H1 (cell line): Measurements from ENCODE around the gene HTRA1. TPM values are rescaled to one million over a fixed set of nuclear protein-coding genes. Genes with fewer than 3 reads are reported as not detected.

Experiments used
- CTCF ChIA-PET: fragments of 300-600 bp; sonication (Branson Sonifier 250); formaldehyde crosslinking; loops from one replicate; lab custom pipeline; 2021; ENCODE audit not compliant: partially characterized antibody; lab: Charles Lee
- POLR2A ChIA-PET: fragments of 300-600 bp; sonication (Branson Sonifier 250); formaldehyde crosslinking; loops from one replicate; lab custom pipeline; 2021; ENCODE audit warnings: inconsistent platforms; ENCODE audit not compliant: partially characterized antibody; lab: Charles Lee
- DNase-seq, 2 experiments: peaks; one replicate each; pipeline versions ENCODE4 v3.0.0 to v3.0.0-alpha.2; 2010 to 2022; ENCODE audit warnings: low spot score in 2 of 2, low read depth in 1 of 2, mixed read lengths in 1 of 2
- FAIRE-seq: peaks from 2 replicates; lab custom pipeline; 2011; peaks lifted over from hg19 to GRCh38; lab: Jason Lieb, UNC
- H2AFZ ChIP-seq: 2 replicates; pipeline ENCODE4 v1.8.1; 2012; ENCODE audit warnings: low read length, inconsistent platforms
- H2AK5ac ChIP-seq: 2 replicates; pipeline ENCODE4 v1.6.1; 2013; ENCODE audit warnings: low read depth, low read length
- H2BK120ac ChIP-seq: replicated peaks from 2 replicates; pipeline ENCODE3; 2013; ENCODE audit warnings: low read depth, low read length, inconsistent platforms
- H2BK12ac ChIP-seq: 2 replicates; pipeline ENCODE4 v1.6.1; 2013; ENCODE audit warnings: low read depth, low read length
- H2BK15ac ChIP-seq: 2 replicates; pipeline ENCODE4 v1.6.1; 2013; ENCODE audit warnings: low read length
- H2BK20ac ChIP-seq: 2 replicates; pipeline ENCODE4 v1.6.1; 2013; ENCODE audit warnings: low read length
- H2BK5ac ChIP-seq: 2 replicates; pipeline ENCODE4 v1.6.1; 2013; ENCODE audit warnings: low read depth, low read length
- H3K14ac ChIP-seq: 2 replicates; pipeline ENCODE4 v1.6.1; 2013; ENCODE audit warnings: inconsistent platforms; ENCODE audit not compliant: insufficient read length
- H3K18ac ChIP-seq: 2 replicates; pipeline ENCODE4 v1.6.1; 2013; ENCODE audit warnings: low read length; ENCODE audit errors: extremely low read depth
- H3K23ac ChIP-seq: 2 replicates; pipeline ENCODE4 v1.6.1; 2013; ENCODE audit warnings: inconsistent platforms; ENCODE audit not compliant: insufficient read length
- H3K23me2 ChIP-seq: 2 replicates; pipeline ENCODE4 v1.6.1; 2013; ENCODE audit warnings: low read depth, low read length
- H3K27ac ChIP-seq: 2 replicates; pipeline ENCODE4 v1.6.1; 2011; ENCODE audit warnings: low read depth, low read length, inconsistent platforms
- H3K27me3 ChIP-seq, 4 experiments: replicated peaks in 1 of 4; 1 replicate in 1 of 4; 2 replicates in 3 of 4; pipeline versions ENCODE4 v1.6.1 to v1.8.1; 2011 to 2013; ENCODE audit warnings: low read length in 3 of 4, mild to moderate bottlenecking in 3 of 4, inconsistent platforms in 2 of 4, mixed read lengths in 2 of 4, moderate library complexity in 1 of 4; ENCODE audit not compliant: control insufficient read depth in 3 of 4, insufficient read depth in 3 of 4; ENCODE audit errors: extremely low read depth in 1 of 4
- H3K36me3 ChIP-seq, 4 experiments: 2 replicates each; pipeline versions ENCODE4 v1.6.1 to v1.8.1; 2011 to 2013; ENCODE audit warnings: mild to moderate bottlenecking in 4 of 4, low read length in 3 of 4, moderate library complexity in 2 of 4, control low read depth in 1 of 4, inconsistent platforms in 1 of 4; ENCODE audit not compliant: insufficient read depth in 4 of 4, control insufficient read depth in 2 of 4
- H3K4ac ChIP-seq: replicated peaks from 2 replicates; pipeline ENCODE3; 2013; ENCODE audit warnings: low read length, low read depth, mixed read lengths, inconsistent platforms; ENCODE audit not compliant: insufficient read length
- H3K4me1 ChIP-seq, 4 experiments: replicated peaks in 1 of 4; 1 replicate in 1 of 4; 2 replicates in 3 of 4; pipeline versions ENCODE4 v1.6.1 to v1.8.1; 2011 to 2013; ENCODE audit warnings: low read length in 3 of 4, inconsistent platforms in 2 of 4, mixed read lengths in 1 of 4; ENCODE audit not compliant: insufficient read depth in 4 of 4, control insufficient read depth in 3 of 4
- H3K4me2 ChIP-seq, 2 experiments: 2 replicates each; pipeline versions ENCODE4 v1.6.1 to v1.8.1; 2011 to 2013; ENCODE audit warnings: low read depth in 2 of 2, low read length in 2 of 2, control low read depth in 1 of 2, inconsistent platforms in 1 of 2, mild to moderate bottlenecking in 1 of 2; ENCODE audit not compliant: insufficient read depth in 1 of 2
- H3K4me3 ChIP-seq, 4 experiments: fragments of 200-600, 300-600 bp in 1 of 4; sonication (generic), shearing (Covaris generic), sonication (Bioruptor Twin) in 1 of 4; 2 replicates each; pipeline versions ENCODE4 v1.5.1 to v1.8.1; 2011 to 2016; ENCODE audit warnings: low read length in 4 of 4, low read depth in 3 of 4, control low read depth in 2 of 4, inconsistent platforms in 2 of 4, mild to moderate bottlenecking in 2 of 4, mixed read lengths in 1 of 4, moderate library complexity in 1 of 4; ENCODE audit not compliant: insufficient read depth in 2 of 4; ENCODE audit errors: extremely low read depth in 1 of 4
- H3K56ac ChIP-seq: replicated peaks from 2 replicates; pipeline ENCODE3; 2013; ENCODE audit warnings: low read depth, mild to moderate bottlenecking, mixed read lengths, low read length, inconsistent platforms; ENCODE audit not compliant: insufficient read length
- H3K79me1 ChIP-seq: 2 replicates; pipeline ENCODE4 v1.6.1; 2013; ENCODE audit warnings: low read depth, low read length, control low read depth
- H3K79me2 ChIP-seq, 2 experiments: 2 replicates each; pipeline versions ENCODE4 v1.6.1 to v1.8.1; 2012 to 2013; ENCODE audit warnings: low read length in 2 of 2, mild to moderate bottlenecking in 2 of 2, inconsistent platforms in 1 of 2; ENCODE audit not compliant: insufficient read depth in 2 of 2, control insufficient read depth in 1 of 2
- H3K9ac ChIP-seq, 4 experiments: replicated peaks in 1 of 4; 1 replicate in 1 of 4; 2 replicates in 3 of 4; pipeline versions ENCODE4 v1.6.1 to v1.8.1; 2011 to 2013; ENCODE audit warnings: low read depth in 3 of 4, low read length in 3 of 4, control low read depth in 2 of 4, mild to moderate bottlenecking in 2 of 4, moderate library complexity in 2 of 4, inconsistent platforms in 1 of 4; ENCODE audit errors: extremely low read depth in 1 of 4
- H3K9me3 ChIP-seq, 2 experiments: 2 replicates each; pipeline versions ENCODE4 v1.6.1 to v1.8.1; 2012 to 2013; ENCODE audit warnings: mild to moderate bottlenecking in 2 of 2, moderate library complexity in 2 of 2, control low read depth in 1 of 2, inconsistent platforms in 1 of 2, low read depth in 1 of 2, low read length in 1 of 2, mixed read lengths in 1 of 2; ENCODE audit not compliant: insufficient read depth in 2 of 2
- H4K20me1 ChIP-seq, 2 experiments: replicated peaks in 1 of 2; 2 replicates each; pipeline versions ENCODE3 to v1.8.1; 2011 to 2013; ENCODE audit warnings: inconsistent platforms in 2 of 2, low read length in 2 of 2, mild to moderate bottlenecking in 1 of 2; ENCODE audit not compliant: insufficient read depth in 2 of 2, control insufficient read depth in 1 of 2
- H4K5ac ChIP-seq: 2 replicates; pipeline ENCODE4 v1.6.1; 2013; ENCODE audit warnings: low read length, low read depth, mixed read lengths, inconsistent platforms; ENCODE audit not compliant: insufficient read length
- H4K8ac ChIP-seq: 2 replicates; pipeline ENCODE4 v1.8.0; 2013; ENCODE audit warnings: mild to moderate bottlenecking, moderate library complexity, low read length, inconsistent platforms; ENCODE audit not compliant: insufficient read depth; ENCODE audit errors: extremely low read depth
- H4K91ac ChIP-seq: replicated peaks from 2 replicates; pipeline ENCODE3; 2013; ENCODE audit warnings: low read length, mixed read lengths, inconsistent platforms; ENCODE audit not compliant: insufficient read length
- ASH2L ChIP-seq: fragments of 200-600, 300-600 bp; sonication (generic); IDR thresholded peaks from one replicate; pipeline ENCODE4 v1.7.1; 2017; ENCODE audit warnings: low read length
- ATF2 ChIP-seq: IDR thresholded peaks from 2 replicates; pipeline ENCODE4 v1.6.1; 2012; ENCODE audit warnings: low read length, inconsistent platforms
- BACH1 ChIP-seq: IDR thresholded peaks from 2 replicates; pipeline ENCODE4 v1.6.1; 2012; ENCODE audit warnings: low read length, improper control_type of control experiment
- GABPA ChIP-seq: IDR thresholded peaks from 2 replicates; pipeline ENCODE4 v1.6.1; 2011; ENCODE audit warnings: mild to moderate bottlenecking, low read length, moderate library complexity, borderline replicate concordance; ENCODE audit not compliant: insufficient read depth
- RAD21 ChIP-seq, 2 experiments: IDR thresholded peaks in 1 of 2; conservative IDR thresholded peaks in 1 of 2; 2 replicates each; pipeline ENCODE4 v1.6.1; 2011; ENCODE audit warnings: low read depth in 2 of 2, low read length in 2 of 2, improper control_type of control experiment in 1 of 2, inconsistent platforms in 1 of 2, mild to moderate bottlenecking in 1 of 2, moderate library complexity in 1 of 2
- RXRA ChIP-seq: IDR thresholded peaks from 2 replicates; pipeline ENCODE4 v1.6.1; 2011; ENCODE audit warnings: low read depth, mild to moderate bottlenecking, low read length, moderate library complexity; ENCODE audit not compliant: insufficient read depth
- SIX5 ChIP-seq: IDR thresholded peaks from 2 replicates; pipeline ENCODE4 v1.6.1; 2011; ENCODE audit warnings: mild to moderate bottlenecking, low read depth, low read length
- TBP ChIP-seq: IDR thresholded peaks from 2 replicates; pipeline ENCODE4 v1.6.1; 2011; ENCODE audit warnings: low read depth, low read length, improper control_type of control experiment
- ZNF274 ChIP-seq: IDR thresholded peaks from 2 replicates; pipeline ENCODE4 v1.7.0; 2012; ENCODE audit warnings: low read length, borderline replicate concordance; ENCODE audit errors: extremely low read depth
- WGBS, 2 experiments: shearing (Covaris generic) in 1 of 2; methylation state at CpG; one replicate each; pipeline versions ENCODE4 v1.1.6 to v1.1.7; 2013 to 2015; ENCODE audit warnings: low lambda C conversion rate in 2 of 2, mixed read lengths in 2 of 2, inconsistent platforms in 1 of 2, low coverage in 1 of 2, missing lambda C conversion rate in 1 of 2; ENCODE audit not compliant: insufficient replicate concordance in 2 of 2, insufficient coverage in 1 of 2, insufficient read length in 1 of 2; ENCODE audit errors: extremely low coverage in 1 of 2, missing lambda C conversion rate in 1 of 2; 5-methylcytosine and 5-hydroxymethylcytosine counted together
- polyA plus RNA-seq, 7 experiments: library from polyadenylated mRNA; depleted of rRNA in 3 of 7; stranded (reverse) in 5 of 7; unstranded in 2 of 7; fragments of >200 nt in 5 of 7; fragments of 200-250 nt in 2 of 7; gene quantifications; 1 replicate in 5 of 7; 2 replicates in 1 of 7; 4 replicates in 1 of 7; pipeline versions ENCODE4 v1.2.1 to v1.2.3, GENCODE V29; 2011 to 2013; ENCODE audit warnings: missing spikeins in 2 of 7, mixed read lengths in 2 of 7
- total RNA-seq: library from RNA; stranded (reverse); fragmentation: NEBNext Ultra II Directional; extraction: Animal tissue kit (Norgen Biotek cat#: 25700); gene quantifications from 2 replicates; pipeline ENCODE4 v1.2.1, GENCODE V29; 2021
- TF ChIP-seq, protein P1 (sequence below): IDR thresholded peaks from 2 replicates; pipeline ENCODE4 v1.6.1; 2012; ENCODE audit warnings: inconsistent platforms
- TF ChIP-seq, protein P2 (sequence below): IDR thresholded peaks from 2 replicates; pipeline ENCODE4 v1.6.1; 2011; ENCODE audit warnings: low read depth, mild to moderate bottlenecking, low read length; ENCODE audit not compliant: insufficient read depth

Gene HTRA1
- total and polyA plus RNA-seq, 2 of the 8 experiments (the other 6 are each of a cell fraction or from before 2014, with no cell fraction given) = 15.8 to 20.1 TPM

DNA sequence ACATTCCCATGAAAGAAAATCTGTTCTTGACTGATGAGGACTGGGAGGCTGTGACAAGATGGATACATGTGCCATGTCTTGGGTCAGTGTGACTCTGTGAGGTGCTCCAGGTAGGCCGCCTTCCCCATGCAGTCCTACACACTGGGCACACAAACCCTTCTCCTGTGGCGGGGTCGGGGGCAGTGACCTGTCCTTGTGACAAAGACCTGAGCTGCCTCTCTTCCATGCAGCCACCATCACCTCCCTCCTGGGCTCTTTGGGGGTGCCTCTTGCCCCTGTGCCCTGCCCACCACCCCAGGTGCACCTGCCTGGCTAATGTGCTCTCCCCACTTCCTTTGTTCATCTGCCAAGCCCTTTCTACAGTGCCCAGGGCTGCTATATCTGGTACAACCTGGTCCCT lies 63.5 kb downstream of the HTRA1 start:
- Histone ChIP-seq H3K9ac (no peak overlapping the region), H2BK120ac (no peak overlapping the region), H2AK5ac (no peak overlapping the region), H2AFZ (no peak overlapping the region), H3K27me3 (no peaks in the 10 kb centered on the region), H3K4me3 (no peak overlapping the region), H4K91ac (no peak overlapping the region), H3K4me2 (no peak overlapping the region), H2BK15ac (no peak overlapping the region), H3K36me3 (no peaks in the 10 kb centered on the region), H3K4me1 (no peaks in the 10 kb centered on the region; a peak in 1 of 7 replicates), H2BK5ac (no peak overlapping the region), H3K27ac (no peak overlapping the region), H2BK12ac (no peak overlapping the region), H4K5ac (no peak overlapping the region), H3K4ac (no peak overlapping the region), H3K79me2 (no peaks in the 10 kb centered on the region), H3K56ac (no peak overlapping the region), H3K9me3 (no peaks in the 10 kb centered on the region; a peak in 2 of 4 replicates), H3K14ac (no peak overlapping the region), H4K20me1 (no peaks in the 10 kb centered on the region), H3K79me1 (no peaks in the 10 kb centered on the region), H2BK20ac (no peak overlapping the region), H3K23ac (no peak overlapping the region), H3K23me2 (no peaks in the 10 kb centered on the region), H4K8ac (0 out of 2 replicates have a peak overlapping the region, but pooled peaks have one; percentile 3), H3K18ac (no peak overlapping the region)
- WGBS, 2 experiments = 97% methylated on average over 3 of the region's 3 CpGs; no CpG with 5 or more reads in 1 of the 2 experiments
- FAIRE-seq (no peak), DNase-seq (no peak)
- ChIA-PET POLR2A (no interaction called here), CTCF (interaction anchor here (1.2 to 5.7 kb wide), 9 partner anchors 10 to 182 kb away, joined by 3 to 29 read pairs (median 4); no protein-coding TSS in a partner anchor)
- TF ChIP-seq, protein P1, sequence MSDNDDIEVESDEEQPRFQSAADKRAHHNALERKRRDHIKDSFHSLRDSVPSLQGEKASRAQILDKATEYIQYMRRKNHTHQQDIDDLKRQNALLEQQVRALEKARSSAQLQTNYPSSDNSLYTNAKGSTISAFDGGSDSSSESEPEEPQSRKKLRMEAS = no peak
- TF ChIP-seq SIX5 (no peak), RXRA (no peak), BACH1 (no peak), RAD21 (IDR thresholded peaks at IDR 0.05 in 1 of 2, conservative IDR thresholded peaks at IDR 0.05 in 1 of 2; ENCODE audit: low read depth in 2 of 2, low read length in 2 of 2) (no peak), ZNF274 (no peak), TBP (no peak), GABPA (no peak), ASH2L (no peak), ATF2 (no peak)
- TF ChIP-seq, protein P2, sequence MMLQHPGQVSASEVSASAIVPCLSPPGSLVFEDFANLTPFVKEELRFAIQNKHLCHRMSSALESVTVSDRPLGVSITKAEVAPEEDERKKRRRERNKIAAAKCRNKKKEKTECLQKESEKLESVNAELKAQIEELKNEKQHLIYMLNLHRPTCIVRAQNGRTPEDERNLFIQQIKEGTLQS = no peak
